ENCODE results near the gene PPP1R3A.

- no peak for TF ChIP-seq CTCF (conservative IDR thresholded peaks at IDR 0.05 in 1 of 2, IDR thresholded peaks at IDR 0.05 in 1 of 2; ENCODE audit: low read depth in 1 of 2, low read length in 2 of 2)
- no peak for TF ChIP-seq EZH2 (IDR thresholded peaks at IDR 0.05; ENCODE audit: low read length, missing control alignments)
Measured at GRCh38 chr7:113918946-113919345, at the start of gene PPP1R3A.
